GM20000 (cell line): ENCODE results near the gene SLK.

Experiments used
- DNase-seq: peaks from one replicate; pipeline ENCODE4 v3.0.0; 2012; ENCODE audit warnings: low spot score
- CTCF ChIP-seq: IDR thresholded peaks from 2 replicates; pipeline ENCODE4 v1.5.1; 2012; ENCODE audit warnings: mild to moderate bottlenecking, control low read depth; ENCODE audit errors: extremely low read depth, missing control alignments

Gene SLK

GRCh38 chr10:103954543-103954942 is 12.4 kb upstream of the SLK start:
- no peak for DNase-seq
- no peak for TF ChIP-seq CTCF

- DNase-seq: no peak
- TF ChIP-seq CTCF: no peak
Observed at GRCh38 chr10:103958996-103959395, 7.9 kb upstream of the SLK start.

GRCh38 chr10:103960103-103960502 is 6.8 kb upstream of the SLK start:
- no peak for TF ChIP-seq CTCF
- DNase-seq: no peak

DNA sequence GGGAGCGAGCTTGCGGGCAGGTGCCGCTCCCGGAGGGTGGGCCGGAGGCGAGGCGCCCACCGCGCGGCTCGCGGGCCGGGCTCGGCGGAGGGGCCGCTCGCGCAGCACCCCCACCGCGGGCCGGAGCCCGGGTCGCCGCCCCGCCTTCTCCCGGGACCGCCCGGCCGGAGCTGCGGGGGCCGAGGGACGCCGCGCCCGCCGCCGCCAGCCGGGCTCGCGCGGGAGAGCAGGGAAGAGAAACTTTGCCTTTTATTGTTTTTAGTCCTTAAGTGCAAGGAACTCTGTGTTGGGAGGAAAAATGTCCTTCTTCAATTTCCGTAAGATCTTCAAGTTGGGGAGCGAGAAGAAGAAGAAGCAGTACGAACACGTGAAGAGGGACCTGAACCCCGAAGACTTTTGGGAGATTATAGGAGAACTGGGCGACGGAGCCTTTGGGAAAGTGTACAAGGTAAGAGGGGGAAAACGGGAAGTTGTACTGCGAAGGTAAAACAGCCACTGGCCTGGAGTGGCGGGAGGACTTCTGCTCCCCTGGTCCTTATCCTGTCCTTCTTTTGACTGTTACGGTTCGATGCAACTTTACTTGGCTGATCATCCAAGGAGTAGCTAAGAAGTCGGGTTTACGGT is 620 bp downstream of the SLK start:
- TF ChIP-seq CTCF: no peak
- peak; percentile 78 for DNase-seq

- no peak for TF ChIP-seq CTCF
- no peak for DNase-seq
Observed at GRCh38 chr10:103968441-103969391, 1.8 kb downstream of the SLK start.

DNA sequence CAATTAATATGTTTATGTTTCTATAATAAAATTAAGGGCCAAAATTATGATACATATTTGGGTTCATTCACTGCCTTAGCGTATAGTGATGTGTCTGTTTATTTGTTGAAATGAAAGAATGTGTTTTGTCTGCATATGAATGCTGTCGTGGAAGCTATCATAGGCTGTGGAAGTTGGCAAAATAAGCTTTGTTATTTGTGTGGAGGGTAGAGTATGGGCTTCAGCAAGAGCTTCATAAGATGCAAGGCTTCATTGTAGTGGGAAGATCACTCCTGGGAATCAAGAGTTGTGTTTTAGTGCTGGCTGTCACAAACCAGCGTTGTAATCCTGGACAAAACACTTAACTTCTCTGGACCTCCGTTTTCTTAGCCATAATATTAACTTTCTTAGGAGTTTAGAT is 2.5 kb downstream of the SLK start:
- no peak for TF ChIP-seq CTCF
- no peak for DNase-seq

DNA sequence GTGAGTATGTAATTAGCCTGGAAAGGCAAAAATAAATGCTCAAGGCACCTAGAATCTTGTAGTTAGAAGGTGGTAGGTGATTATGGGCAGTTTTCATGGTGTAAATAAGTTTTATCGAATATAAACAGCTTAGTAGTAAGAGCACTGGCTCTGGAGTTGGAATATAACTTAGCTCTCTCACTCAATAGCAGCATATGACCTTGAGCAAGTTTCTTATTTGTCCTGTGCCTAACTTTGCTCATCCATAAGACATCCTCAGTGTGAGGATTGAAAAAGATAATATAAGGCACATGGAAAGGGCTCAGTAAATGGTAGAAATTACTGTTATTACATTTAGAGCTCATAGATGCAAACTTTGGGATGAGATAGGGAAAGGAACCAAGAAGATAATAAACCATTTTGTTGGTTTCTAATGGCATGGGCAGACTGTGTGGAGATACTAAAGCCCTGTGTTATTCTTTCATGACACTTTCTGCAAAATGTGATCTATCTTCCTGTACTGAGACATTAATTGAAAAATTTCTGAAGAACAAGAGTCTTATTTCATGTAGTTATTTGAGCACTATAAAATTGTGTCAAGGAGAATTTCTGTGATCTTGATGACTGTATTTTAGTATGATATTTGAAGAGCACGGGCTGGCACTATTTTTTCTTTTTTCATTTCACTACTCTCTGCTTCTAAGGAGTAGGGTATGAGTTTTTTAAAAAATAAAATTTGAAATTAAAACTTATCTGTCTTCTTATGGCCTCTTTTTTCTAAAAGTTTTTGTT is 3.1 kb downstream of the SLK start:
- no peak for DNase-seq
- TF ChIP-seq CTCF: no peak
